Measurements from ENCODE around the gene DACH1.

The DACH1 gene

DNA sequence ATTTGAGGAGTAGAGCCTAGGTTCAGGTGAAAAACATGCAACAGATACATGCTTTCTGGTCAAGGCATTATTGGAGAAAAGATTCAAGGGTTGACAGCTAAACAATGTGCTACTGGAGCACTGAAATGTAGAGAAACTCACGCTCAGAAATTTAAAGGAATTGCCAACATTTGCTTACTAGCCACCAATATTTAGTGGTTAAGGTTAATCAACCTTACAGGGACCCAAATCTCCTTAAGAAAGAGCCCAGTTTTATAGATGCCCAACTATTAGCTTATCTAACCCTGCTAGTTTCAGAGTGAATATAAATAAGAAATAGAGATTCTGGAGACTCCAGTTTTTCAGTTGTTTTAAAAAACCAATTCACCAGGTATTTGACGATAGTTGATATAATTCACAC, 203.6 kb downstream of the DACH1 start:
- H3K9me3 ChIP-seq (ENCODE audit: control insufficient read depth, insufficient read depth, low read length), result no peaks in the 10 kb centered on the region
- no CpG with 5 or more reads among the region's 2 CpGs for WGBS (ENCODE audit: insufficient coverage, insufficient read length)
- H3K27ac ChIP-seq (ENCODE audit: low read length), result no peak overlapping the region

DNA sequence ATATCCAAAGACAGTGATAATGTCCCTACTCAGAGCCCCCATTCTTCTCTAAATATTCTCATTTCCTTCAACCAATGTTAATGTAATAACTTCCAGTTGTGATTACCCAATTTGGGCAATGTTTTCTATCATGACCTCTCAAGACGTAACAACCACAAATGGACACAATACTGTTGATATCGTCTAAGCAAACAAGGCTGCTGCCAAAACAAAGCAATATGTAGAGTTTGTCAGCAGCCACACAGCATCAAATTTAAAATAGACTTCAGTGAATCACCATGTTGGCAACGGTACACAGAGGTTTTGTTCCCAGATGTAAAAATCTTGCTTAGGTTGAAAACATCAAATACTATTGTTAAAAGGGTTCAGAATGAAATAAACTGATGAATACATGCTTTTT, 205.1 kb downstream of the DACH1 start:
- WGBS (ENCODE audit: insufficient coverage, insufficient read length), result no CpG with 5 or more reads among the region's 3 CpGs
- no peak for DNase-seq (ENCODE audit: low read depth, low spot score)

More for the DNA sequence above, 203.6 kb downstream of the DACH1 start:
- no peaks in the 10 kb centered on the region for H3K27me3 ChIP-seq (ENCODE audit: control insufficient read depth, insufficient read depth, low read length)
- no peak for DNase-seq (ENCODE audit: low read depth, low spot score)
- no peak overlapping the region for H3K4me3 ChIP-seq (ENCODE audit: low read length)
- no peaks in the 10 kb centered on the region for H3K4me1 ChIP-seq (ENCODE audit: control insufficient read depth, insufficient read depth, low read length)
- H3K36me3 ChIP-seq (ENCODE audit: control insufficient read depth, insufficient read depth, low read length), result no peaks in the 10 kb centered on the region

DNA sequence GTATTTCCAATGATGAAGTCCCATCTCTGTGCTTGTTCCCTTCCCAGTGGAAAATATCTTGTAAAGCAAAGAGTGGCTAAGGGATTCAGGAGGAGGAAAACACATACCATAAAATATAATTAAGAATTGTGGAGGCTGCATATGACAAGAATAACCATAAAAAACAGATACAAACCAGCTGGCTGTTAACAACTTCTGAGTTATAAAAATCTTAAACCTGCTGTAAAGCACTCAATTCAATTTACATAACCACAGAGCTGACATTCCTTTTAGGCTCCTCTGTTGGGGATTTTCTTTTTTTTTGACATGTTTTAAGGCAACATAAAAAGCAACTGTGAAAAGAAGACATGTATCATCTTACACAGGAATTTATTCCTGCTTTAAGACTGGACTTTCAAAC, 207.6 kb downstream of the DACH1 start:
- no peak for DNase-seq (ENCODE audit: low read depth, low spot score)
- H3K36me3 ChIP-seq (ENCODE audit: control insufficient read depth, insufficient read depth, low read length), result no peaks in the 10 kb centered on the region
- H3K9me3 ChIP-seq (ENCODE audit: control insufficient read depth, insufficient read depth, low read length), result no peaks in the 10 kb centered on the region
- H3K27me3 ChIP-seq (ENCODE audit: control insufficient read depth, insufficient read depth, low read length), result no peaks in the 10 kb centered on the region
- H3K27ac ChIP-seq (ENCODE audit: low read length), result no peak overlapping the region
- H3K4me3 ChIP-seq (ENCODE audit: low read length), result no peak overlapping the region
- no peaks in the 10 kb centered on the region for H3K4me1 ChIP-seq (ENCODE audit: control insufficient read depth, insufficient read depth, low read length)

More for the DNA sequence above, 205.1 kb downstream of the DACH1 start:
- Histone ChIP-seq H3K27ac (ENCODE audit: low read length) (no peak overlapping the region), H3K27me3 (ENCODE audit: control insufficient read depth, insufficient read depth, low read length) (no peaks in the 10 kb centered on the region), H3K4me3 (ENCODE audit: low read length) (no peak overlapping the region), H3K36me3 (ENCODE audit: control insufficient read depth, insufficient read depth, low read length) (no peaks in the 10 kb centered on the region), H3K4me1 (ENCODE audit: control insufficient read depth, insufficient read depth, low read length) (no peaks in the 10 kb centered on the region), H3K9me3 (ENCODE audit: control insufficient read depth, insufficient read depth, low read length) (no peaks in the 10 kb centered on the region)

DNA sequence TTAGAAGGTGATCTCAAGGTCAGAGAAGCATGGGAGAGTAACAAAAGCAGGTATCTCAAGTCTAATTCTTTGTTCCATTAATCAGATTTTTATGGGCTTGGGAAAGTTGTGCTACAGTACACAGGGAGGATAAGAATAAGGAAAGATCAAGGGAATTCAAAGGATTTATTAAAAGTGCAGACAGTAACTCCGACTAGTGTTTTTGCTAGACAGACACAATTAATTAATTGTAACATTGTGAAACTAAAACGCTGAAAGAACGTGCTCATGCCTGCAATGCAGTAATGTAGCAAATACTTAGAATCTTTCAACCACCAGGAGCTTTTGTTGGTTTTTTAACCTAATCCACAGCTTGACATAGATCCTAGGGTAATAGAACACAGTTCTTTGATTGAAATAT, 221.5 kb downstream of the DACH1 start:
- Histone ChIP-seq H3K4me3 (ENCODE audit: low read length) (no peak overlapping the region), H3K27me3 (ENCODE audit: control insufficient read depth, insufficient read depth, low read length) (no peaks in the 10 kb centered on the region), H3K27ac (ENCODE audit: low read length) (no peak overlapping the region), H3K36me3 (ENCODE audit: control insufficient read depth, insufficient read depth, low read length) (no peaks in the 10 kb centered on the region), H3K9me3 (ENCODE audit: control insufficient read depth, insufficient read depth, low read length) (no peaks in the 10 kb centered on the region), H3K4me1 (ENCODE audit: control insufficient read depth, insufficient read depth, low read length) (no peaks in the 10 kb centered on the region; the same call in 1 of the 2 replicates)
- no peak for DNase-seq (ENCODE audit: low read depth, low spot score)
- no CpG with 5 or more reads among the region's 3 CpGs for WGBS (ENCODE audit: insufficient coverage, insufficient read length)

DNA sequence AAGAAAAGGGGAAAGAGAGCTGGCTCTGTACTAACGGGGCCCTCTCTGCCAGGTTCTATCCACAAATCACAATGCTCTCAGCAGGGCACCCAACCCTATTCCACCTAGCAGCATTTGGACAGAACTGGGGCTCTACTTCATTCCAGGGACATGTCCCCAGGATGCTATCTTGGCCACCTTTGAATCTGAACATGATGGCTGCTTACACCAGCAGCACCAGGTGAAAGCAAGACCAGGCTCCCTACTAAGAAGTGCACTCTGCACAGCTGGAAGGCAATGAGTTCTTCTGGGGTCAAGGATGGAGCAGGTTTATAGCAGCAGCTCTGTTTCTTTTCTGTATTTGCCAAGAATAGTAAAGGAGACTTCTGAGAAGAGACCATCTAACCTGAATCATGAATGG, 222.4 kb downstream of the DACH1 start:
- no CpG with 5 or more reads among the region's 1 CpG for WGBS (ENCODE audit: insufficient coverage, insufficient read length)
- DNase-seq (ENCODE audit: low read depth, low spot score), result no peak
- Histone ChIP-seq H3K27me3 (ENCODE audit: control insufficient read depth, insufficient read depth, low read length) (no peaks in the 10 kb centered on the region), H3K9me3 (ENCODE audit: control insufficient read depth, insufficient read depth, low read length) (no peaks in the 10 kb centered on the region), H3K4me1 (ENCODE audit: control insufficient read depth, insufficient read depth, low read length) (no peaks in the 10 kb centered on the region; the same call in 1 of the 2 replicates), H3K27ac (ENCODE audit: low read length) (no peak overlapping the region), H3K36me3 (ENCODE audit: control insufficient read depth, insufficient read depth, low read length) (no peaks in the 10 kb centered on the region), H3K4me3 (ENCODE audit: low read length) (no peak overlapping the region)

DNA sequence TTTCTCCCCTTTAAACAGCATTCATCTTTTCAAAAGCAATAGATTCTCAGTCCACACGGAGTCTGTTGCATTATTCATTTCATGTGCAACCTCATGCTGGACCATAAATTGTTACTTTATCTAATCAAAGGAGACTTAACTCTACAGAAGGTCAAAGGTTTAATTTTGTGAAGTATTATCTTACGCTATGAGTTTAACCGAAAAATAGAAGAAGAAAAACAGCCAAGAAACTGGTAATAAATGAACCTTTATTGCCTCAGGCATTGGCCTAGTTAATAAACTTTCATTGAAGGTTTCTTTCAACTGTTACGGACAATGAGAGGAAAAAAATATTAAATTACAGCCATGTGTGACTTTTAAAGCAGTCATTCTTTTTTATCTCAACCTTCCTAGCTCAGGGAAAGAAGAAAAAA, 223.6 kb downstream of the DACH1 start:
- no peaks in the 10 kb centered on the region; the same call in 1 of the 2 replicates for H3K4me1 ChIP-seq (ENCODE audit: control insufficient read depth, insufficient read depth, low read length)
- no peak overlapping the region for H3K27ac ChIP-seq (ENCODE audit: low read length)
- H3K36me3 ChIP-seq (ENCODE audit: control insufficient read depth, insufficient read depth, low read length), result no peaks in the 10 kb centered on the region
- no peaks in the 10 kb centered on the region for H3K9me3 ChIP-seq (ENCODE audit: control insufficient read depth, insufficient read depth, low read length)
- DNase-seq (ENCODE audit: low read depth, low spot score), result no peak
- no peak overlapping the region for H3K4me3 ChIP-seq (ENCODE audit: low read length)
- no CpG with 5 or more reads among the region's 4 CpGs for WGBS (ENCODE audit: insufficient coverage, insufficient read length)
- no peaks in the 10 kb centered on the region for H3K27me3 ChIP-seq (ENCODE audit: control insufficient read depth, insufficient read depth, low read length)

DNA sequence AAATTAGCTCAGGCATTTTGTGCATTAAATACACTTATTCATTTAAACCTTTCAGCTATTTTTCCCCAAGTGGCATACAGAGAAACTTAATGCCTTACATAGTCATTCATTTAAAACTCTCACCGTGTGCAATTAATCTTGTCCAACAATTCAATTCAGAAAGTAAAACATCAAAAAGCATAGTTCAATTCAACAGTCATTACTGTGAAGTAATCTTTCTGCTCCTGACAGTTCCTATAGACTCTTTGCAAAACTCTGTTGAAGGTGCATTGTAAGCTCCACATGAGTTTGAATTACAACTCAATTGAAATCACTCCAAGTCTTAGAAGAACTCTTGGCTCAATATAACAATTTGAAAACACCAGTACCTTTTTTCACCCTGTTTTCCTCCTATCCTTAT, 228.3 kb downstream of the DACH1 start:
- Histone ChIP-seq H3K27me3 (ENCODE audit: control insufficient read depth, insufficient read depth, low read length) (no peaks in the 10 kb centered on the region), H3K9me3 (ENCODE audit: control insufficient read depth, insufficient read depth, low read length) (no peaks in the 10 kb centered on the region), H3K4me1 (ENCODE audit: control insufficient read depth, insufficient read depth, low read length) (no peaks in the 10 kb centered on the region; the same call in 1 of the 2 replicates), H3K27ac (ENCODE audit: low read length) (no peak overlapping the region), H3K4me3 (ENCODE audit: low read length) (no peak overlapping the region), H3K36me3 (ENCODE audit: control insufficient read depth, insufficient read depth, low read length) (no peaks in the 10 kb centered on the region)
- no peak for DNase-seq (ENCODE audit: low read depth, low spot score)
- WGBS (ENCODE audit: insufficient coverage, insufficient read length), result no CpG with 5 or more reads among the region's 1 CpG

DNA sequence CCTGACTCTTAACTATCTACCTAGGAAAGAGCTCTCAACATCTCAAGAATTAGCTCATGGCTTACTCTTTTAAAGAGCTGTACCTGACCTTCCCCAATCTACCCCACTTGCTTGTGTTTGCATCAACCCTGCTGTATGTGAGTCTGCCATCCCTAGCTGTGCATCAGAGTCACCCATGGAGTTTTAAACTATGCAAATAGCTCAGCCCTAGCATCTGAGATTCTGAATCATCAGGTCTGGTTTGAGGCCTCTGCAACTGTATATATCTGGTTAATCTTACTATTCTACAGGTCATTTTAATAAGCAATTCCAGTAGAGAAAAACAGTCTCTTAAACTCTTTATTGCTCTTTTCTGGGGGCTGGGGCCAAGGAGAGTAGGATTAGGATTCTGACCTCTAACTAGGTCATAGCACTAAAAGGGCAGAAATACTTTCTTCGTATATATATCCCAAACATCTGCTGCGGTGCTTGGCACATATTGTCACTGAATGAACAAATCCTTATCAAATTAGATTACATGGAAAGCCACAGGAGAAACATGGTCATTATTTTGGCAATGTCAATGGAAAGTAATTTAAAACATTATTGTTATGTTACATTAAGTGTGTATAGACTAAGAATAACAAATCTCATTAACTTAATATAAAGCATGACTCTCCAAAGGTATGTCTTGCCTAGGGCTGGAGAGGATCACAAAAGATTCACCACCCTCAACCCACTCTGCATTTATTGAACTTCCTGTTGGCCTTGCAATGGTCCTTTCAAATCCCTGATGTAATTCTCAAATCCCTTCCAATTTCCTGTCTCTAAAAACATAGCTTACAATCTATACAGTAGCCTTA, 232.2 kb downstream of the DACH1 start:
- Histone ChIP-seq H3K4me3 (ENCODE audit: low read length) (no peak overlapping the region), H3K27ac (ENCODE audit: low read length) (no peak overlapping the region), H3K27me3 (ENCODE audit: control insufficient read depth, insufficient read depth, low read length) (no peaks in the 10 kb centered on the region), H3K36me3 (ENCODE audit: control insufficient read depth, insufficient read depth, low read length) (no peaks in the 10 kb centered on the region), H3K4me1 (ENCODE audit: control insufficient read depth, insufficient read depth, low read length) (no peaks in the 10 kb centered on the region; the same call in 1 of the 2 replicates), H3K9me3 (ENCODE audit: control insufficient read depth, insufficient read depth, low read length) (no peaks in the 10 kb centered on the region)
- DNase-seq (ENCODE audit: low read depth, low spot score), result no peak
- WGBS (ENCODE audit: insufficient coverage, insufficient read length), result no CpG with 5 or more reads among the region's 2 CpGs

DNA sequence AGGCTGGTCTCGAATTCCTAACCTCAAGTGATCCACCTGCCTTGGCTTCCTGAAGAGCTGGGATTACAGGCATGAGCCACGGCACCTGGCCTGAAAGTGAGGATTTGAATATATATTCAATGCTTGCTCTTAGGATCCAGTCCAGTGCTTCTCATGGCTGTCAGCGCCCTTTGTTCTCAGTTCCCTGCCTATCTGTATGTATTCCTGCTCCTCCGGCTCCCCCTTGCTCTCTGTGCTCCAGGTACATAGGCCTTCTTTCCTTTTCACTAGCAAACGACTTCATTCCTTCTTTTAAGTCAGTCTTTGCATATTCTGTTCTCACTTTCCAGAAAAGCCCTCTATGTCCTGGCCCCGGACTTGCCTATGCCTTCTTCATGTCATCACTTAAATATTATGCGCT, 232.8 kb downstream of the DACH1 start:
- H3K9me3 ChIP-seq (ENCODE audit: control insufficient read depth, insufficient read depth, low read length), result no peaks in the 10 kb centered on the region
- no peaks in the 10 kb centered on the region for H3K36me3 ChIP-seq (ENCODE audit: control insufficient read depth, insufficient read depth, low read length)
- no peak for DNase-seq (ENCODE audit: low read depth, low spot score)
- no peaks in the 10 kb centered on the region for H3K27me3 ChIP-seq (ENCODE audit: control insufficient read depth, insufficient read depth, low read length)
- no peak overlapping the region for H3K4me3 ChIP-seq (ENCODE audit: low read length)
- H3K4me1 ChIP-seq (ENCODE audit: control insufficient read depth, insufficient read depth, low read length), result no peaks in the 10 kb centered on the region; the same call in 1 of the 2 replicates
- WGBS (ENCODE audit: insufficient coverage, insufficient read length), result no CpG with 5 or more reads among the region's 7 CpGs
- no peak overlapping the region for H3K27ac ChIP-seq (ENCODE audit: low read length)

DNA sequence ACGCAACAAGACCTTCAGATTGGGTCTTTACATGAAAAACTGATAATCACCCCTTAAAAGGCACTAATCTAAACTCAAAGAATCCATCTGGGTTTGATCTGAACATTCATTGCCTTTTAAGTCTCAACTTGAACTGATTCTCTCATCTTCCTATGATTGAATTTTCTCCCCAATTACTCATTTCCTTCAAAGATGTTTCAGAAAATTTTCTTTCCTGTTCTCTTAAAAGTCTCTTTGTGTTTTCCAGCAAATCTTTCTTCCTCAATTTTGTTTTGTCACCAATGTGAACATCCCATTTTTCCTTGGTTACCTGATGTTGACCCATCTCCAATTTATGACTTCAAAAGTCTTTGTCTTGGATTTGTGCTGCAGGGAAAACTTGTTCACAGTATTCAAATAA, 234.3 kb downstream of the DACH1 start:
- Histone ChIP-seq H3K27me3 (ENCODE audit: control insufficient read depth, insufficient read depth, low read length) (no peaks in the 10 kb centered on the region), H3K4me1 (ENCODE audit: control insufficient read depth, insufficient read depth, low read length) (no peaks in the 10 kb centered on the region; the same call in 1 of the 2 replicates), H3K27ac (ENCODE audit: low read length) (no peak overlapping the region), H3K4me3 (ENCODE audit: low read length) (no peak overlapping the region), H3K9me3 (ENCODE audit: control insufficient read depth, insufficient read depth, low read length) (no peaks in the 10 kb centered on the region), H3K36me3 (ENCODE audit: control insufficient read depth, insufficient read depth, low read length) (no peaks in the 10 kb centered on the region)
- WGBS (ENCODE audit: insufficient coverage, insufficient read length), result no CpG with 5 or more reads among the region's 1 CpG
- DNase-seq (ENCODE audit: low read depth, low spot score), result no peak

DNA sequence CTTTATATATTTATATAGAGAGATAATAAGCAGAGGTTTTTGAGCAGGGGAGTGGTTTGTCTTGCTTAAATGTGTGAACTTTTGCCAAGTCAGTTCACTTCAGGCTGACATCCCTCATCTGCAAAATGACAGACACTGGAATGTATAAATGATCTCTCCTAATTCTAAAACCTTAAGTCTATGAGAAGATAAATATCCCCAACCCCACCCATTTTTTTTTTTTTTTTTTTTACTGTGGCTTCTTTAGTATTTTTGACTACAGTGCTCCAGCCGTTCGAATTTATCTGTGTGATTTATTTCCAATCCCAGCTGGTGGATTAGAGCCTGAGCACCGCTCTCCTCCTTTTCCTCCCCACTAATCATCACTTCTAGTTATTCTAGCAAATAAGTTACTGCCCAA, 234.8 kb downstream of the DACH1 start:
- H3K9me3 ChIP-seq (ENCODE audit: control insufficient read depth, insufficient read depth, low read length), result no peaks in the 10 kb centered on the region
- peaks cover 3% of the 10 kb centered on the region; the same call in 1 of the 2 replicates for H3K4me1 ChIP-seq (ENCODE audit: control insufficient read depth, insufficient read depth, low read length)
- H3K27me3 ChIP-seq (ENCODE audit: control insufficient read depth, insufficient read depth, low read length), result no peaks in the 10 kb centered on the region
- H3K36me3 ChIP-seq (ENCODE audit: control insufficient read depth, insufficient read depth, low read length), result no peaks in the 10 kb centered on the region
- H3K4me3 ChIP-seq (ENCODE audit: low read length), result no peak overlapping the region
- H3K27ac ChIP-seq (ENCODE audit: low read length), result no peak overlapping the region
- WGBS (ENCODE audit: insufficient coverage, insufficient read length), result no CpG with 5 or more reads among the region's 3 CpGs
- no peak for DNase-seq (ENCODE audit: low read depth, low spot score)
